ENCODE data around the gene SERTAD1.

The SERTAD1 gene

DNA sequence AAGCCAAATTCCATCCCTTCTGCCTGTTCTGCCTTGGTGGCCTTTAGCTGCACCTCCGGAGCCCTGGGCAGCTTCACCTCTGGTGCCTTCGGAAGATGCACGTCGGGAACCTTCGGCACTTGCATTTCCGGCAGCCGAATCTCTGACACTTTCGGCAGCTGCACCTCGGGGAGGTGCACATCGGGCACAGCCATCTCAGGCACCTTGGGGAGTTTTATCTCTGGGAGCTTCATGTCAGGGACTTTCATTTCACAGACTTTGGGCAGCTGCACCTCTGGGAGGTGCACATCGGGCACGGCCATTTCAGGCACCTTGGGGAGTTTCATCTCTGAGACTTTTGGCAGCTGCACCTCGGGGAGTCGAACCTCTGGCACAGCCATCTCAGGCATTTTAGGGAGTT lies 29.8 kb downstream of the SERTAD1 start:
- H3K4me3 ChIP-seq, result no peak overlapping the region
- H3K4me1 ChIP-seq, result peaks cover 0 to 13% (median 5%) of the 10 kb centered on the region in 10 experiments; a peak in 8 of 20 replicates
- no peaks in the 10 kb centered on the region; a peak in 1 of 22 replicates for H3K36me3 ChIP-seq
- no peaks in the 10 kb centered on the region for H3K9me3 ChIP-seq (replicated peaks in 1 of 11)
- H3K27ac ChIP-seq, result no peak overlapping the region
- no peak overlapping the region for H3K4me2 ChIP-seq
- no peak for TF ChIP-seq Cebpa-rat (IDR thresholded peaks at IDR 0.05)
- H3K27me3 ChIP-seq, result no peaks in the 10 kb centered on the region
- peaks cover 0 to 31% (median 0%) of the 10 kb centered on the region in 11 experiments; a peak in 2 of 22 replicates for H4K20me1 ChIP-seq
- no peak overlapping the region for H3K9ac ChIP-seq

DNA sequence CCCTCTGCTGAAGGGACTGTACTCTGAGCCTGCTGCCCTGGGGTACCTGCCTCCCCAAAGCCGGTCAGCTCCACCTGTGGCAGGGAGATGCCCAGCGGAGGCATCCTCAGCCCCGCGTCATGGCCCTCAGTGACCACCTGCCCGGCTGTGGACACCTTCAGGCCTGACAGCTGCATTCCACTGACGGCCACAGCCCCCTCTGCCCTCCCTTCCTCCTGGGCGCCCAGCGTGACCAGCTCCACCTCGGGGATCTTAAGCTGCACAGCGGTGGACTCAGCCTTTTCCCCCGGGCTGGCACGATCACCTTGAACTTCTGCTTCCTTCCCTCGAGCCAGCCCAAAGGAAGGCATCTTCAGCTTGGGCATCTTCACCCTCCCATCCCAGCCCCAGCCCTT lies 31.0 kb downstream of the SERTAD1 start:
- H3K27me3 ChIP-seq, result no peaks in the 10 kb centered on the region
- no peaks in the 10 kb centered on the region; a peak in 1 of 22 replicates for H3K36me3 ChIP-seq
- H3K27ac ChIP-seq, result no peak overlapping the region
- no peak overlapping the region for H3K4me2 ChIP-seq
- H3K9ac ChIP-seq, result no peak overlapping the region
- no peaks in the 10 kb centered on the region for H3K9me3 ChIP-seq (replicated peaks in 1 of 11)
- no peak overlapping the region for H3K4me3 ChIP-seq
- peaks cover 0 to 13% (median 5%) of the 10 kb centered on the region in 10 experiments; a peak in 8 of 20 replicates for H3K4me1 ChIP-seq
- TF ChIP-seq Cebpa-rat (IDR thresholded peaks at IDR 0.05), result no peak
- H4K20me1 ChIP-seq, result peaks cover 0 to 31% (median 0%) of the 10 kb centered on the region in 11 experiments; a peak in 2 of 22 replicates

DNA sequence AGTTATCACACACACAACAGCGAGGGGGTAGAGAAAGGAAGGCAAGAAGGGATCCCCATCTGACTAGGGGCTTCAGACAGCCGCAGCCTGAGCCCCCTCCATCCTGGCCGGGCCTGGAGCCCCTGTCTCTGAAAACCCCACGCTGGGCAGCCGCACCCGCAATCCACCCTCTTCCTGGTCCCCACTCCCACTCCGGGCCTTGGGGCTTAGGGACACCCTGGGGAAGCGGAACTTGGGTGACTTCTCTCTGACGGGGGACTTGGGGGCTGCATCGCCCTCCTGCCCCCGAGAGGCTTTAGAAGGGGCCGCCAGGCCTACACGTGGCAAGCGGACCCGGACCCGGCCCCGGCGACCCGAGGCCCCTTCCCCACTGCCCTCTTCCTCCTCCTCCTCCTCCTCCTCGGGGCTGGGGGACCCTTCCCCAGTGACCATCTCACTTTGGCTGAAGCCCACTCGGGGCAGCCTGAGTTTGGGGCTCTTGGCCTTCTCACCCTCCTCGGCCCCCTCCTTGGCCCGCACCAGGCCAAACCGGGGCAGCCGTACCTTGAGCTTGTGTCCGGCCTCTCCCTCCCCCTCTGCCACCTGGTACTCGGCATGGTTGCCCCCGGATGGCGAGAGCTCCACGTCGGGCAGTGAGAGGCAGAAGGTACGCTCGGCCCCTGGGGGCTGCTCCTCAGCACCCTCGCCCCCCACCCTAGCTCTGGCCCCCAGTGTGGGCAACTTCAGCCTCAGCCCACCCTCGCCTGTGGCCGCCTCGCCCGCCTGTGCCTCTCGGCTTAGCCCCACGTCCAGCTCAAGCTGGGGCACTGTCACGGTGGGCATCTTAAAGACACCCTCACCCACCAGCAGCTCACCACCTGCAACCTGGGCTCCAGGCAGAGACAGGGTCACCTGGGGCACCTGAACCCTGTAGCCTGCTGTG lies 31.6 kb downstream of the SERTAD1 start:
- H3K4me3 ChIP-seq, result no peak overlapping the region
- H3K9ac ChIP-seq, result no peak overlapping the region
- H3K4me2 ChIP-seq, result no peak overlapping the region
- H3K36me3 ChIP-seq, result no peaks in the 10 kb centered on the region; a peak in 1 of 22 replicates
- H3K27me3 ChIP-seq, result no peaks in the 10 kb centered on the region
- no peaks in the 10 kb centered on the region for H3K9me3 ChIP-seq (replicated peaks in 1 of 11)
- H3K4me1 ChIP-seq, result peaks cover 0 to 13% (median 5%) of the 10 kb centered on the region in 10 experiments; a peak in 8 of 20 replicates
- peaks cover 0 to 31% (median 0%) of the 10 kb centered on the region in 11 experiments; a peak in 2 of 22 replicates for H4K20me1 ChIP-seq
- H3K27ac ChIP-seq, result no peak overlapping the region
- TF ChIP-seq Cebpa-rat (IDR thresholded peaks at IDR 0.05), result no peak

DNA sequence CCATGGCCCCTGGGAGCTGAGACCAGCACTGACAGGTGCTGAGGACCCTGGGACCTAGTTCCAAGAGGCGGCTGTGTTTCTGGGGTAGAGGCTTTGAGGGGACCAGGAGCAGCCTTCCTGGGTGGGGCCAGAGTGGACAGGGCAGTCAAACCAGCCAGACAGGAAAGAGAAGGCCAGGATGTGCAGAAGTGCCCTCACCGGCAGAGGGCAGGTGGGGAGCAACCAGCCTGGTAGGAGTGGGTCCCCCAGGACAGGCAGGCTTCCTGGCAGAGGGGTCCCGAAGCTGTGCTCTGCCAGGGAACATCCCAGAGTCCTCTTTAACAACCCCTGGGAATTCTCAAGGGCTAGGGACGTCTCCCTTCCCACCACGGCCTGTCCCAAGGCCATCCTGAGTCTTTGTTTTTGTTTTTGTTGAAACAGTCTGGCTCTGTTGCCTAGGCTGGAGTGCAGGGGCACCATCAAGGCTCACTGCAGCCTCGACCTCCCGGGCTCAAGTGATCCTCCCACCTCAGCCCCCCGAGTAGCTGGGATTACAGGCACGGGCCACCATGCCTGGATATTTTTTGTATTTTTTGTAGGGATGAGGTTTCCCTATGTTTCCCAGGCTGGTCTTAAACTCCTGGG lies 32.8 kb downstream of the SERTAD1 start:
- no peak for TF ChIP-seq Cebpa-rat (IDR thresholded peaks at IDR 0.05)
- H3K9ac ChIP-seq, result no peak overlapping the region
- no peaks in the 10 kb centered on the region for H3K9me3 ChIP-seq (replicated peaks in 1 of 11)
- no peaks in the 10 kb centered on the region; a peak in 1 of 22 replicates for H3K36me3 ChIP-seq
- H3K27me3 ChIP-seq, result no peaks in the 10 kb centered on the region
- H3K27ac ChIP-seq, result no peak overlapping the region
- H3K4me2 ChIP-seq, result peak overlapping the region in 2 of 11 experiments; percentile 31 to 42; a peak in 2 of 22 replicates
- peaks cover 0 to 12% (median 4%) of the 10 kb centered on the region in 10 experiments; a peak in 8 of 20 replicates for H3K4me1 ChIP-seq
- H4K20me1 ChIP-seq, result peaks cover 0 to 31% (median 0%) of the 10 kb centered on the region in 11 experiments; a peak in 2 of 22 replicates
- no peak overlapping the region for H3K4me3 ChIP-seq

DNA sequence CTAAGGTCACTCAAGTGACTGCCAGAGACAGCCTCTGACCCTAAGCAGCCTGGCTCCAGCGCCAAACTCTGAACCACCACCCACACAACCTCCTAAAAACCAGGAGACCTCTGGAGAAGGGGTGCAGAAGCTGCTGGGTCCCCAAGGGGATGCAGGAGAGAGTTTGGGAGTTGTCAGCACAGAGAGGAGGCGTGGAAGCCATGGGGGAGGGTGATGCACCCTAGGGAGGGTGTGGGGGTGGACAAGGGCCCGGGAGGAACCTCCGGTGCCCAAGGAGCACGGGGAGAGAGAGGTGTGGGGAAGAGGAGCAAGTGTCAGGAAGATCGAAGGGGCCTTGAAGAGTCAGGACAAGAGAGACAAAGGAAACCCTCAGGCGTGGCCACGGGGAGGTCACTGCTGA lies 33.7 kb downstream of the SERTAD1 start:
- Histone ChIP-seq H3K27ac (no peak overlapping the region; a peak in 1 of 22 replicates), H3K27me3 (no peaks in the 10 kb centered on the region), H3K36me3 (no peaks in the 10 kb centered on the region; a peak in 1 of 22 replicates), H4K20me1 (peaks cover 0 to 25% (median 0%) of the 10 kb centered on the region in 11 experiments; a peak in 2 of 22 replicates), H3K4me1 (peaks cover 0 to 16% (median 4%) of the 10 kb centered on the region in 10 experiments; a peak in 8 of 20 replicates), H3K9me3 (replicated peaks in 1 of 11) (no peaks in the 10 kb centered on the region), H3K4me3 (no peak overlapping the region), H3K4me2 (peak overlapping the region in 2 of 11 experiments; percentile 31 to 42; a peak in 4 of 22 replicates), H3K9ac (peak overlapping the region in 2 of 11 experiments; percentile 21 to 57; a peak in 2 of 22 replicates)
- TF ChIP-seq Cebpa-rat (IDR thresholded peaks at IDR 0.05), result no peak

DNA sequence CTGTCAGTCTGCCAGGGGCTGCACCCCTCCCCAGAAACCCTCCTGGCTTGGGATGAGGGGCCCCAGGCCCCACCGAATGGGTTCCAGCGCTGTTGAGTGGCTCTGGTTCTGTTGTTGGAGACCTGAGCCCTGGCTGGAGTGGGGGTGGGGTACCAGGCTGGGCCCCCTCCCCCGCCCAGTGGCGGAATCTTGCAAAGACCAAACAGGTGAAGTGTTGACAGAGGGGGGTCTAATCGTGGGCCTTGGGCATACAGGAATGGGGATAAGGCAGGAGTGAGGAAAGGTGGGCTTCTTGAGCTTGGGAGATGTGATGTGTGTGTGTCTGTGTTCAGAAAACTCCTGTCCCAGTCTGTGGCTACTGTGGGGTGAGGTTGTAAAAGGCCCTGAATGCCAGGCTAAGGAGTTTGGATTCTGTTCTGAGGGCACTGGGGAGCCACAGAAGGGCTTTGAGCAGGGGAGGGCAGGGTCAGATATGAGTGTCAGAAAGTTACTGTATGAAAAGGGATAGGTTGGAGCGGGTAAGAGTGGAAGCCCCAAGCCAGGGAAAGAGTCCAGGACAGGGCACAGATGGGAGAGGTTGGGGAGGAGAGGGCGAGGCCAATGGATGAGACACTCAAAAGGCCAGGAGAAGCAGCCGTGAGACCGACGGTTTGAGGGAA lies 35.6 kb downstream of the SERTAD1 start, which contains the start of gene HIPK4:
TSS of gene HIPK4 (minus strand) at position 98 of the 659 bp plus-strand sequence. CDS start 279 bp downstream, outside the sequence.
- Histone ChIP-seq H3K4me1 (peaks cover 0 to 16% (median 4%) of the 10 kb centered on the region in 10 experiments; a peak in 8 of 20 replicates), H3K9me3 (replicated peaks in 1 of 11) (no peaks in the 10 kb centered on the region), H4K20me1 (peaks cover 0 to 9% (median 0%) of the 10 kb centered on the region in 11 experiments; a peak in 1 of 22 replicates), H3K27ac (no peak within 1 kb of the TSS), H3K4me3 (no peak within 1 kb of the TSS), H3K9ac (no peak within 1 kb of the TSS), H3K4me2 (no peak within 1 kb of the TSS), H3K27me3 (no peaks in the 10 kb centered on the region), H3K36me3 (no peaks in the 10 kb centered on the region)
- TF ChIP-seq Cebpa-rat (IDR thresholded peaks at IDR 0.05), result no peak

DNA sequence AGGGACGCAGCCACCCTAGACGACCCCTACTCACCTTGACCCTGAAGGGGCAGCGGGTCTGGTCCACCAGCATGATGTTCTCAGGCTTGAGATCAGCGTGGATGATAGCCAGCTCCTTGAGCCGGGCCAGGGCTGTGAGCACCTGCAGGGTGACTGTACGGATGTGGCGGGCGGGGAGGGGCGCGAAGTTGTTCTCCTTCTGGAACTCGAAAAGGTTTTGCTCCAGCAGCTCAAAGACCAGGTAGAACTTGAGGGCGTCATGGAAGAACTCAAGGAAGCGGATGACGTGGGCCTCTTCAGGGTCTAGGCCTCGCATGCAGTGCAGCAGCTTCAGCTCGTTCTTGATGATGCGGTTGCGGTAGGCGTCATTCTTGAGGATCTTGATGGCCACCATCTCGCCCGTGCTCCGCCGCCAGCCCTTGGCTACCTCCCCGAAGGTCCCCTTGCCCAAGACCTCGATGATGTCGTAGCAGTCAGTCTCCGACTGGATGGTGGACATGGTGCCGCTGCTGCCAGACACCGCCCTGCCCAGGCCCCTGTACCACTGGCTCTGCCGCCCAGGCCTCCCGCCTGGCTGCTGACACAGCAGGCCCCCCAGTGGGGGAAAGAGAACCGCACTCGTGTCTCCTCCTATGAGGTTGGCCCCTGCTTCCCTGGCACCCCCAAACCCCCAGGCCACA lies 36.2 kb downstream of the SERTAD1 start:
- TF ChIP-seq Cebpa-rat (IDR thresholded peaks at IDR 0.05), result no peak
- H3K9me3 ChIP-seq (replicated peaks in 1 of 11), result no peaks in the 10 kb centered on the region
- H3K4me1 ChIP-seq, result peaks cover 0 to 16% (median 4%) of the 10 kb centered on the region in 10 experiments; a peak in 7 of 20 replicates
- peaks cover 0 to 3% (median 0%) of the 10 kb centered on the region in 11 experiments; a peak in 1 of 22 replicates for H4K20me1 ChIP-seq
- no peak overlapping the region for H3K9ac ChIP-seq
- H3K4me3 ChIP-seq, result no peak overlapping the region
- H3K36me3 ChIP-seq, result no peaks in the 10 kb centered on the region
- no peaks in the 10 kb centered on the region for H3K27me3 ChIP-seq
- no peak overlapping the region for H3K27ac ChIP-seq
- H3K4me2 ChIP-seq, result no peak overlapping the region

DNA sequence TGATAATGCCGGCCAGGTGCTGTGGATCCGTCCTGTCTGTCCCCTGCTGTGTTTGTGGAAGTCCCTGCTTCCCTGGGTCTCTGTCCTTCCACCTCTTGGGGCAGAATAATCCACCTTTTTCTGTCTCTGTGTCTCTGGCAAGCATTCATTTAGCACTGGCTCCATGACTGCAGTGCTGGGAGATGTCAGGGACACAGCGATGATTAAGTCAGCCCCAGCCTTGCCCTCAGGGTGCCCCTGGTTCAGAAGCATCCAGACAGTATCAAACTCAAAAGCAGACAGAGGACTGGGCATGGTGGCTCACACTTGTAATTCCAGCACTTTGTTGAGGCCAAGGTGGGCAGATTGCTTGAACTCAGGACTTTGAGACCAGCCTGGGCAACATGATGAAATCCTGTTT lies 37.3 kb downstream of the SERTAD1 start:
- no peak overlapping the region for H3K4me3 ChIP-seq
- H3K27me3 ChIP-seq, result no peaks in the 10 kb centered on the region
- no peak for TF ChIP-seq Cebpa-rat (IDR thresholded peaks at IDR 0.05)
- H3K27ac ChIP-seq, result no peak overlapping the region
- no peak overlapping the region for H3K4me2 ChIP-seq
- H3K4me1 ChIP-seq, result peaks cover 0 to 16% (median 4%) of the 10 kb centered on the region in 10 experiments; a peak in 7 of 20 replicates
- no peaks in the 10 kb centered on the region for H3K9me3 ChIP-seq (replicated peaks in 1 of 11)
- no peak overlapping the region for H3K9ac ChIP-seq
- H3K36me3 ChIP-seq, result no peaks in the 10 kb centered on the region
- H4K20me1 ChIP-seq, result no peaks in the 10 kb centered on the region
